Esophagus squamous epithelium (tissue), 5 donors: ENCODE results near the gene SIK3. TPM values are rescaled to one million over a fixed set of nuclear protein-coding genes. Genes with fewer than 3 reads are reported as not detected.
"Not testable (repeated sequence)": the region's sequence is repeated elsewhere in the genome, so short reads cannot be mapped to it uniquely, and the experiment has no call there.

Source experiments
- DNase-seq: peaks from one replicate; lab custom pipeline; 2025; lab: John Stamatoyannopoulos, UW
- H3K27ac ChIP-seq, 4 donors: fragments of 200-600 bp; sonication (generic); one replicate each; pipeline ENCODE4 v1.5.1; 2016 to 2019; ENCODE audit warnings: mild to moderate bottlenecking in 1 of 4
- H3K27me3 ChIP-seq, 4 donors: fragments of 200-600 bp; sonication (generic); 1 replicate in 3 of 4; 2 replicates in 1 of 4; pipeline versions ENCODE4 v1.5.1 to v1.6.0; 2017 to 2021; ENCODE audit warnings: antibody characterized with exemption in 1 of 4
- H3K36me3 ChIP-seq, 3 donors: fragments of 200-600 bp; sonication (generic); one replicate each; pipeline ENCODE4 v1.5.1; 2016 to 2019
- H3K4me1 ChIP-seq, 3 donors: fragments of 200-600 bp; sonication (generic); one replicate each; pipeline ENCODE4 v1.5.1; 2017 to 2019
- H3K4me3 ChIP-seq, 4 donors: fragments of 200-600 bp; sonication (generic); 1 replicate in 3 of 4; 2 replicates in 1 of 4; pipeline ENCODE4 v1.5.1; 2016 to 2019; ENCODE audit warnings: mild to moderate bottlenecking in 2 of 4, moderate library complexity in 1 of 4
- H3K9me3 ChIP-seq, 3 donors: fragments of 200-600 bp; sonication (generic); one replicate each; pipeline ENCODE4 v1.5.1; 2016 to 2019
- CTCF ChIP-seq, 6 experiments: fragments of 450-650 bp in 4 of 6; fragments of 200-600 bp in 2 of 6; sonication (generic) in 2 of 6; IDR thresholded peaks; one replicate each; pipeline ENCODE4 v1.5.1; 2016 to 2019; ENCODE audit warnings: antibody characterized with exemption in 6 of 6, mild to moderate bottlenecking in 4 of 6, moderate library complexity in 4 of 6
- POLR2A ChIP-seq, 4 donors: fragments of 450-650 bp; IDR thresholded peaks; one replicate each; pipeline ENCODE4 v1.6.1; 2017; ENCODE audit warnings: antibody characterized with exemption in 4 of 4, mild to moderate bottlenecking in 4 of 4, moderate library complexity in 3 of 4
- WGBS, 2 donors: methylation state at CpG; one replicate each; pipeline ENCODE4 v1.1.5; 2018; 5-methylcytosine and 5-hydroxymethylcytosine counted together
- intact Hi-C: fragments of 100-400 bp; cut with DNase I; formaldehyde crosslinking; loops from one replicate; pipeline ENCODE4 v1.15.0; 2022
- total RNA-seq, 4 donors: library from RNA; depleted of rRNA; stranded (reverse); fragments of >200 nt; gene quantifications; one replicate each; pipeline ENCODE4 v1.1.0, GENCODE V29; 2016
- donor health status: DM: yes; HTN: yes; CAD: no.

The SIK3 gene
- total RNA-seq, 4 donors from 2014 or later: 16.2 to 35.1 (median 20.3) TPM

- intact Hi-C loops: no loop called here
- Histone ChIP-seq H3K9me3 (no peaks in the 10 kb centered on the region), H3K4me1 (peaks cover 8 to 53% (median 9%) of the 10 kb centered on the region in 3 donors), H3K36me3 (no peaks in the 10 kb centered on the region), H3K4me3 (no peak overlapping the region), H3K27ac (no peak overlapping the region), H3K27me3 (no peaks in the 10 kb centered on the region)
- no peak for TF ChIP-seq POLR2A (IDR thresholded peaks at IDR 0.05)
- TF ChIP-seq CTCF (IDR thresholded peaks at IDR 0.05): no peak
- no peak for DNase-seq
- 83 to 87% methylated on average over 5 of the region's 5 CpGs for WGBS, 2 donors
Observed at GRCh38 chr11:117055469-117055868, 42.8 kb downstream of the SIK3 start.

DNA sequence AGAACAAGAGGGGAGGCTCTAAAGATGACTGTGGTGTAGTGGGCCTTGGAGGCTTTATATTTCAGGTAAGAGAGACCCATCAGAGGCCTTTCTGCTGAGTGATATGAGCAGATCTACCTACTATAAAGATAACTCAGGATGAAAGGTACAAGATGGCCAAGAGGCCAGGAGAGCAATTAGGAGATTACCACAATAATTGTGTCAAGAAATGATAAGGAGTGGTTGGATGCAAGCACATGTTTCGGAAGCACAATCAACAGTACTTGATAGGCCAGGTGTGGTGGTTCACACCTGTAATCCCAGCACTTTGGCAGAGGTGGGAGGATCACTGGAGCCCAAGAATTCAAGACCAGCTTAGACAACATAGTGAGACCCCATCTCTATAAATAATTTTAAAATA, 43.8 kb downstream of the SIK3 start:
- Histone ChIP-seq H3K4me3 (no peak overlapping the region), H3K9me3 (no peaks in the 10 kb centered on the region), H3K27me3 (no peaks in the 10 kb centered on the region), H3K27ac (no peak overlapping the region), H3K36me3 (no peaks in the 10 kb centered on the region), H3K4me1 (peaks cover 8 to 43% (median 9%) of the 10 kb centered on the region in 3 donors)
- WGBS, 2 donors: 100% methylated on average over 1 of the region's 1 CpG
- DNase-seq: no peak
- intact Hi-C loops: no loop called here
- no peak for TF ChIP-seq CTCF (IDR thresholded peaks at IDR 0.05)
- TF ChIP-seq POLR2A (IDR thresholded peaks at IDR 0.05): no peak

DNA sequence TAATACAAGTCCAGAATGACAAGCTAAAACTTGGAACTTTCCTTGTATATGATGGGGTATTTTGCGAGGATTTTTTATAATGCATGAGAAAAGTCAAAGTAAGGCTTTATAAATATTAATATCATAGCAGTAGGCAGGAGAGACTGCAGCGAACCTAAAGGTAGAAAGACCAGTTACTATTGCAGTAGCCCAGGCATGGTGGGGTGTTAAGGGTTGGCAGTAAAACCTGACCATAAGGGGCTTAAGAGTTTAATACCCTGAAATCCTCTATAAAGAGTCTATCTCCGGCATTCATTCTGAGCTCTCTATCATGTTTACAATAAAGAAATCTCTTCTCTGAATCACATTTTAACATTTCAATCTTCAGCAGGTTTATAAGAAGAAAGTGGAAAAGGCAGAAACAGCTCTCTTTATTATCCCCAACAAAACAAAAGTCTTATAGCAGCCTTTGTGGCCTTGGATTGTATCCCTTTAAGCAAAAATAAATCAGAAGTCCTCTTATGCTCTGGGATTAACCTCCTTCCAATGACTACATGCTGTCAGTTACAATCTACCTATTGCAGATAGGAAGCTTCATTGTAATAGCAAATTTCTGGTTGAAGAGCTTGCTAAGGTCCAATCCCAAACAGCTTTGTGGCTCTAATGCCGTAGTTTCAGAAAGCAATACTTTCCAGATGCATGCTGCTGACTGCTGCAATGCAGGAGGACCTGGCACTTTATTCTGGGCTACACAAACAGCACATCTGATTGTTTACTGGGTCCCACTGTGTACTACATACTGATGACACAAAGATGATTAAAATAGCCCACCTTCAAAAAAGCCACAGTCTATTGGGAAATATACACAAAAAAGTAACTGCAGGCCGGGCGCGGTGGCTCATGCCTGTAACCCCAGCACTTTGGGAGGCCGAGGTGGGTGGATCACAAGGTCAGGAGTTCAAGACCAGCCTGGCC, 45.8 kb downstream of the SIK3 start:
- Histone ChIP-seq H3K27me3 (no peaks in the 10 kb centered on the region), H3K4me3 (no peak overlapping the region), H3K36me3 (no peaks in the 10 kb centered on the region), H3K9me3 (no peaks in the 10 kb centered on the region), H3K27ac (no peak overlapping the region), H3K4me1 (peaks cover 0 to 24% (median 4%) of the 10 kb centered on the region in 3 donors)
- no peak for DNase-seq
- intact Hi-C loops: no loop called here
- no peak for TF ChIP-seq POLR2A (IDR thresholded peaks at IDR 0.05)
- no peak for TF ChIP-seq CTCF (IDR thresholded peaks at IDR 0.05)
- WGBS, 2 donors: 81 to 86% methylated on average over 8 of the region's 8 CpGs

DNA sequence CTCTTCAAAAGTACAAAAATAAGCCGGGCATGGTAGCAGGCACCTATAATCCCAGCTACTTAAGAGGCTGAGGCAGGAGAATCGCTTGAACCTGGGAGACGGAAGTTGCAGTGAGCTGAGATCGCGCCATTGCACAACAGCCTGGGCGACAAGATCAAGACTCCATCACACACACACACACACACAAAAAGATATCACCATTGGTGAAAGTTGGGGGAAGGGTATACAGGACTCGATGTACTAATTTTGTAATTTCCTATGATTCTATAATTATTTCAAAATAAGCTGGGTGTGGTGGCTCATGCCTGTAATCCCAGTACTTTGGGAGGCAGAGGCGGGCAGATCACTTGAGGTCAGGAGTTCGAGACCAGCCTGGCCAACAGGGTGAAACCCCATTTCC, 48.1 kb downstream of the SIK3 start:
- H3K4me3 ChIP-seq, H3K27ac ChIP-seq, DNase-seq, intact Hi-C loops, H3K9me3 ChIP-seq, H3K36me3 ChIP-seq, H3K27me3 ChIP-seq: not testable (repeated sequence)
- 88 to 93% methylated on average over 8 to 9 of the region's 9 CpGs for WGBS, 2 donors
- peaks cover 7 to 33% (median 12%) of the 10 kb centered on the region in 3 donors for H3K4me1 ChIP-seq

DNA sequence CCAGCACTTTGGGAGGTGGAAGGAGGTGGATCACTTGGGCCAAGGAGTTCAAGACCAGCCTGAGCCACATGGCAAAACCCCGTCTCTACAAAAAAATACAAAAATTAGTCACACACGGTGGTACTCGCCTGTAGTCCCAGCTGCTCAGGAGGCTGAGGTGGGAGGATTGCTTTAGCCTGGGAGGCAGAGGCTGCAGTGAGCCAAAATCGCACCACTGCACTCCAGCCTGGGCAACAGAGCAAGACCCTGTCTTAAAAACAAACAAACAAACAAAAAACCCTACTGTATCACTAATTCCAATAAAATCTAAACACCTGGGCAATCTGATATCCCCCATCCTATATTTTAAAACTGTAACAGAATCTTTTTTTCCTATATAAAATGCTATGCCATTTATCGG, 51.6 kb downstream of the SIK3 start:
- H3K36me3 ChIP-seq, H3K9me3 ChIP-seq, H3K27ac ChIP-seq, intact Hi-C loops, H3K4me3 ChIP-seq, H3K27me3 ChIP-seq, DNase-seq: not testable (repeated sequence)
- WGBS, 2 donors: 80 to 86% methylated on average over 5 of the region's 5 CpGs
- peaks cover 8 to 48% (median 21%) of the 10 kb centered on the region in 3 donors for H3K4me1 ChIP-seq

- Histone ChIP-seq H3K9me3 (no peaks in the 10 kb centered on the region), H3K4me1 (peaks cover 8 to 55% (median 21%) of the 10 kb centered on the region in 3 donors), H3K36me3 (no peaks in the 10 kb centered on the region), H3K4me3 (no peak overlapping the region), H3K27me3 (no peaks in the 10 kb centered on the region), H3K27ac (peak overlapping the region in 2 of 4 donors; percentile 66 to 83)
- intact Hi-C loops: no loop called here
- WGBS, 2 donors: 65 to 74% methylated on average over 1 of the region's 1 CpG
- TF ChIP-seq POLR2A (IDR thresholded peaks at IDR 0.05) (no peak), CTCF (IDR thresholded peaks at IDR 0.05) (no peak)
- no peak for DNase-seq
Observed at GRCh38 chr11:117045956-117046355, 52.3 kb downstream of the SIK3 start.
